Transverse colon (tissue), 3 donors: Measurements from ENCODE around the gene MID1.

Experiments
- EP300 ChIP-seq: sonication (generic); formaldehyde crosslinking; IDR thresholded peaks from one replicate; pipeline ENCODE4 v1.6.1; 2017; ENCODE audit warnings: antibody characterized with exemption, low read depth
- POLR2A ChIP-seq: fragments of 450-650 bp; IDR thresholded peaks from one replicate; pipeline ENCODE4 v1.6.1; 2016; ENCODE audit warnings: antibody characterized with exemption, mild to moderate bottlenecking, moderate library complexity
- POLR2AphosphoS5 ChIP-seq, 3 donors: sonication (generic); formaldehyde crosslinking; IDR thresholded peaks; one replicate each; pipeline ENCODE4 v1.6.1; 2016; ENCODE audit warnings: antibody characterized with exemption in 3 of 3

DNA sequence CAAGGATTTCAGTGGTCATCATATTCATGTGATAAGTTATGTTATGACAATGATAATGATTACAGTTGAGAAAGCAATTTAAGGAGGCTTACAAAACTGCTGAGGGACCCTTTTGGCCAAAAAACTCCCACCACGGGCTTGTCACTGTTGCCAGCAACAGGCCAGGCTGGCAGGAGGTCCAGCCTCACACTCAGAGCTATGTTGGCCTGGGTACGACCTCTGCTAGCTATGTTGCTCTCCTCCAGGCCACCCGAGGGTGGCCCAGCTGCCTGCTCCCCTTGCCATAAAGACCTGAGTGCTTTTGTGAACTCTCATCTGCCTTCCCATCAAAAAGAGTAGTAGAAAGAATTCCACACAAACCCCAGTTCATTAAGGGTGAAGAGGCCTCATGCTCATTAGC lies 52.0 kb downstream of the MID1 start:
- TF ChIP-seq POLR2A (no peak), POLR2AphosphoS5 (IDR thresholded peaks at IDR 0.05) (no peak), EP300 (no peak)
